ENCODE measurements around the gene SMARCC1.

Gene SMARCC1

DNA sequence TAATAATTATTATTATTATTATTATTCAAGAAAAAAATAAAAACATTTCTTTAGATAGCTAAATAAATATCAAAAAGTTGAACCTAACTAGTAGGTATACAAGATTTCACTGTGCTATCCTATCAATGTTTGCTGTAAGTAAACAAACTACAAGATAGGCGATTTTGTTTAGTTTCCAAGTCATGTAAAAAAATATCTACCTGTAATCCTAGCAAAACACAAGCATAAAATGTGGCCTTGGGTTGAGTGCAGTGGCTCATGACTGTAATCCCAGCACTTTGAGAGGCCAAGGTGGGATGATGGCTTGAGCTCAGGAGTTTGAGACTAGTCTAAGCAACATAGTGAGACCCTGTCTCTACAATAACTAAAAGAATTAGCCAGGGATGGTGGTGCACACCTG is 131.4 kb downstream of the SMARCC1 start:
- Histone ChIP-seq H3K4me1 (ENCODE audit: insufficient read depth, low read length) (no peaks in the 10 kb centered on the region), H3K9me3 (ENCODE audit: low read length) (no peaks in the 10 kb centered on the region), H3K27me3 (ENCODE audit: control insufficient read depth in 1 of 2, insufficient read depth in 2 of 2, low read length in 2 of 2) (no peaks in the 10 kb centered on the region), H3K9ac (ENCODE audit: low read length) (no peak overlapping the region), H3K4me3 (ENCODE audit: low read depth in 1 of 2, low read length in 2 of 2) (no peak overlapping the region), H3K36me3 (ENCODE audit: insufficient read depth, low read length) (peaks cover 9% of the 10 kb centered on the region), H3K27ac (ENCODE audit: low read depth, low read length) (no peak overlapping the region)

DNA sequence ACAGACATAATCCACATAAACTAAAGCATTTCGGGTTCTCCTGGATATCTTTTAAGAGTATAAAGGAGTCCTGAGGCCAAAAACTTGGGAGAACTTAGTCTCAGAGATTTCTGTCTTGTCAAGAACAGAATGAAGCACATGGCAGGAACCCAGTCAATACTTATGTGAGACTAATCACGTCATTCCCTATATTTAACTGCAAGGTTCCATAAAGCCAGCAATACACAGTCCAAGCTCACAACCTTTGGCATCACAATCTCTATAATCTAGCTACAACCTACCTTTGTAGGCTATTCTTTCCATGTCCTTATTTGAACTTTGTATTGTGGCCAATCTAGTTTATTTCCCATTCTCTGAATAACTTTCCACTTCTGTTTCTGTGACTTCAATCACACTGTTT is 134.1 kb downstream of the SMARCC1 start:
- Histone ChIP-seq H3K9ac (ENCODE audit: low read length) (no peak overlapping the region), H3K4me1 (ENCODE audit: insufficient read depth, low read length) (no peaks in the 10 kb centered on the region), H3K4me3 (ENCODE audit: low read depth in 1 of 2, low read length in 2 of 2) (no peak overlapping the region), H3K27me3 (ENCODE audit: control insufficient read depth in 1 of 2, insufficient read depth in 2 of 2, low read length in 2 of 2) (no peaks in the 10 kb centered on the region), H3K27ac (ENCODE audit: low read depth, low read length) (no peak overlapping the region), H3K36me3 (ENCODE audit: insufficient read depth, low read length) (peaks cover 9% of the 10 kb centered on the region), H3K9me3 (ENCODE audit: low read length) (no peaks in the 10 kb centered on the region)

DNA sequence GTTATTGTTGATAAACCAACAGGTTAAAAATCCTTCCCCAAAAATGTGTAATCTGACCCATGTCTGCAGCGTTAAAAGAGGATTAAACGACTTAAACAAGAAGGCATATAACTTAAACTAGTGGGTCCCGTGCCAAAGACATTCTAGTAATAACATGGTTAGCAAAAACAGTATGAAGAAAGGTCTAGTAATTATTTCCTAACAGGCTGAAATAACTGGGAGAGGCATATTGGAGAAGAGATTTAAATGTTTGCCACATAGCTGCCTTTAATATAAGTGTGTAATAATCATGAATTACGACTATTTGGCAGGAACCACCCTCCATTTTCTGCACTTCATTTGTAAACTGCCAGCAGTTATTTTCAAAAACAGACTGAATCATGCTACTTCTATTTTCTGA is 135.3 kb downstream of the SMARCC1 start:
- peaks cover 5% of the 10 kb centered on the region for H3K36me3 ChIP-seq (ENCODE audit: insufficient read depth, low read length)
- H3K4me3 ChIP-seq (ENCODE audit: low read depth in 1 of 2, low read length in 2 of 2): no peak overlapping the region

GRCh38 chr3:47645551-47645950 is 136.1 kb downstream of the SMARCC1 start:
- Histone ChIP-seq H3K4me3 (ENCODE audit: low read depth in 1 of 2, low read length in 2 of 2) (no peak overlapping the region), H3K9ac (ENCODE audit: low read length) (no peak overlapping the region), H3K36me3 (ENCODE audit: insufficient read depth, low read length) (peaks cover 5% of the 10 kb centered on the region), H3K27me3 (ENCODE audit: control insufficient read depth in 1 of 2, insufficient read depth in 2 of 2, low read length in 2 of 2) (no peaks in the 10 kb centered on the region), H3K9me3 (ENCODE audit: low read length) (no peaks in the 10 kb centered on the region), H3K4me1 (ENCODE audit: insufficient read depth, low read length) (no peaks in the 10 kb centered on the region), H3K27ac (ENCODE audit: low read depth, low read length) (no peak overlapping the region)

More for the DNA sequence above, 135.3 kb downstream of the SMARCC1 start:
- no peak overlapping the region for H3K27ac ChIP-seq (ENCODE audit: low read depth, low read length)
- no peak overlapping the region for H3K9ac ChIP-seq (ENCODE audit: low read length)
- no peaks in the 10 kb centered on the region for H3K9me3 ChIP-seq (ENCODE audit: low read length)
- H3K4me1 ChIP-seq (ENCODE audit: insufficient read depth, low read length): no peaks in the 10 kb centered on the region
- no peaks in the 10 kb centered on the region for H3K27me3 ChIP-seq (ENCODE audit: control insufficient read depth in 1 of 2, insufficient read depth in 2 of 2, low read length in 2 of 2)

- no peak overlapping the region for H3K4me3 ChIP-seq (ENCODE audit: low read depth in 1 of 2, low read length in 2 of 2)
- H3K4me1 ChIP-seq (ENCODE audit: insufficient read depth, low read length): no peaks in the 10 kb centered on the region
- no peaks in the 10 kb centered on the region for H3K9me3 ChIP-seq (ENCODE audit: low read length)
- no peak overlapping the region for H3K27ac ChIP-seq (ENCODE audit: low read depth, low read length)
- no peak overlapping the region for H3K9ac ChIP-seq (ENCODE audit: low read length)
- H3K36me3 ChIP-seq (ENCODE audit: insufficient read depth, low read length): no peaks in the 10 kb centered on the region
- no peaks in the 10 kb centered on the region for H3K27me3 ChIP-seq (ENCODE audit: control insufficient read depth in 1 of 2, insufficient read depth in 2 of 2, low read length in 2 of 2)
Measured at GRCh38 chr3:47643092-47643491, 138.6 kb downstream of the SMARCC1 start.

DNA sequence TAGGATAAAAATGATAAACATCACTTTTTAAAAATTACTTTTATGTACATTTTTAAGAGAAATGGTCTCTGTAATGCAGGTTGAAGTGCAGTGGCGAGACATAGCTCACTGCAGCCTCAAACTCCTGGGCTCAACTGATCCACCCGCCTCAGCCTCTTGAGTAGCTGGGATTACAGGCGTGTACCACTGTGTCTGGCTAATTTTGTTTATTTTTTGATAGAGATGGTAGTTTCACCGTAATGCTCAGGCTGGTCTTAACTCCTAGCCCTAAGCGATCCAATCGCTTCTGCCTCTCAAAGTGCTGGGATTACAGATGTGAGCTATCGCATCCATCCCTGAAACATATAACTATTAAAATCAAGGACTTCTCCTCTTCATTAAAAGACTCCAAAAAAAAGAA is 140.0 kb downstream of the SMARCC1 start:
- H3K4me3 ChIP-seq (ENCODE audit: low read depth in 1 of 2, low read length in 2 of 2): no peak overlapping the region
- H3K9me3 ChIP-seq (ENCODE audit: low read length): no peaks in the 10 kb centered on the region
- no peak overlapping the region for H3K9ac ChIP-seq (ENCODE audit: low read length)
- no peaks in the 10 kb centered on the region for H3K27me3 ChIP-seq (ENCODE audit: control insufficient read depth in 1 of 2, insufficient read depth in 2 of 2, low read length in 2 of 2)
- H3K4me1 ChIP-seq (ENCODE audit: insufficient read depth, low read length): no peaks in the 10 kb centered on the region
- no peaks in the 10 kb centered on the region for H3K36me3 ChIP-seq (ENCODE audit: insufficient read depth, low read length)
- no peak overlapping the region for H3K27ac ChIP-seq (ENCODE audit: low read depth, low read length)

DNA sequence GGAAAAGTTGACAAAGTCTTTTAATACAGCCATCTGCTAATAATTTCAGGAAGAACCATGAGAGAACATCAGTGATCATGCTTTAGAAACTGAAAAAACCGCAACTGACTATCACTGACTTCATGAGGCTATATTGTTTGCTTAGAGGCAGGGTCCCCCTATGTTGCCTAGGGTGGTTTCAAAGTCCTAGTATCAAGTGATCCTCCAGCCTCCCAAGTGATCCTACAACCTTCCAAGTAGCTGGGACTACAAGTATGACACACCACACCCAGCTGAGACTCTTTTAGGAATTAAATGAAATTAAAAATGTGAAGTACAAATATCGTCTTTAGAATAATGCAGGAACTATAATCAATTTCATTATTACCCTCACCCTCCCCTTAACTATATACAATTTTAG is 144.8 kb downstream of the SMARCC1 start:
- Histone ChIP-seq H3K4me1 (ENCODE audit: insufficient read depth, low read length) (no peaks in the 10 kb centered on the region), H3K9ac (ENCODE audit: low read length) (no peak overlapping the region), H3K36me3 (ENCODE audit: insufficient read depth, low read length) (peaks cover 20% of the 10 kb centered on the region), H3K4me3 (ENCODE audit: low read depth in 1 of 2, low read length in 2 of 2) (no peak overlapping the region), H3K27me3 (ENCODE audit: control insufficient read depth in 1 of 2, insufficient read depth in 2 of 2, low read length in 2 of 2) (no peaks in the 10 kb centered on the region), H3K27ac (ENCODE audit: low read depth, low read length) (no peak overlapping the region), H3K9me3 (ENCODE audit: low read length) (no peaks in the 10 kb centered on the region)

DNA sequence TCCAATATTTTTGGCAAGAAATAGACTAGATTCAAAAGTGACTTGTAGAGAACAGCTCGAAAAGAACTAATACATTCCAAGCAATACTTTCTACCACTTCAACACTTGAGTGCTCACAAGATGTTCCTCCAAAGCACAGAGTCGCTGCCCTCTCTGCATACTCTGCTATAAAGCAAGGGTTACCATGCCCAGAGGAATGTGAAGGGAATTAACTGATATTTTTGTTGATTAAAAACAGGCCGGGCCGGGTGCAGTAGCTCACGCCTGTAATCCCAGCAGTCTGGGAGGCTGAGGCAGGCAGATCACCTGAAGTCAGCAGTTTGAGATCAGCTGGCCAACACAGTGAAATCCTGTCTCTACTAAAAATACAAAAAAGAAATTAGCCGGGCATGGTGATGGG is 145.5 kb downstream of the SMARCC1 start:
- H3K27ac ChIP-seq (ENCODE audit: low read depth, low read length): no peak overlapping the region
- H3K9ac ChIP-seq (ENCODE audit: low read length): no peak overlapping the region

DNA sequence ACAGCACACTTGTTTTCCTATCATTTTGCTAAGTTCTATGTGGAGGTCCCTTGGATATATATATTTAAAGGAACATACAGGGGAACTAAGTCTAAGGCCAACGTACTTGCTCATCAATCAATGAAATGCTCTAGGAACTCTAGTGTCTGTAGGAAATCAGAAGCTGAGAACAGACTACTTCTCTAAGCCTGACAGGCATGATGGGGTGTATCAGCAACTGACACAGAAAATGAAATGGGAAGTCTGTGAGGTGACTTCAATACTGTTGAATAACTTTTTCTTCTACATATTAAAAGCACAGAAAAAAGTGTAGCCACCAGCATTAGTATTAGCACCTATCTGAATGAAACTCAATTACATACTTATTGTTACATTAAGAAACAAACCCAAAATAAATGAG is 146.2 kb downstream of the SMARCC1 start:
- Histone ChIP-seq H3K9ac (ENCODE audit: low read length) (no peak overlapping the region), H3K36me3 (ENCODE audit: insufficient read depth, low read length) (peaks cover 20% of the 10 kb centered on the region), H3K9me3 (ENCODE audit: low read length) (no peaks in the 10 kb centered on the region), H3K4me3 (ENCODE audit: low read depth in 1 of 2, low read length in 2 of 2) (no peak overlapping the region), H3K27ac (ENCODE audit: low read depth, low read length) (no peak overlapping the region), H3K4me1 (ENCODE audit: insufficient read depth, low read length) (no peaks in the 10 kb centered on the region), H3K27me3 (ENCODE audit: control insufficient read depth in 1 of 2, insufficient read depth in 2 of 2, low read length in 2 of 2) (no peaks in the 10 kb centered on the region)

More for the DNA sequence above, 145.5 kb downstream of the SMARCC1 start:
- H3K4me3 ChIP-seq (ENCODE audit: low read depth in 1 of 2, low read length in 2 of 2): no peak overlapping the region
- no peaks in the 10 kb centered on the region for H3K4me1 ChIP-seq (ENCODE audit: insufficient read depth, low read length)
- H3K9me3 ChIP-seq (ENCODE audit: low read length): no peaks in the 10 kb centered on the region
- no peaks in the 10 kb centered on the region for H3K27me3 ChIP-seq (ENCODE audit: control insufficient read depth in 1 of 2, insufficient read depth in 2 of 2, low read length in 2 of 2)
- H3K36me3 ChIP-seq (ENCODE audit: insufficient read depth, low read length): peaks cover 20% of the 10 kb centered on the region

GRCh38 chr3:47634996-47635395 is 146.7 kb downstream of the SMARCC1 start:
- Histone ChIP-seq H3K9me3 (ENCODE audit: low read length) (no peaks in the 10 kb centered on the region), H3K9ac (ENCODE audit: low read length) (no peak overlapping the region), H3K27me3 (ENCODE audit: control insufficient read depth in 1 of 2, insufficient read depth in 2 of 2, low read length in 2 of 2) (no peaks in the 10 kb centered on the region), H3K4me3 (ENCODE audit: low read depth in 1 of 2, low read length in 2 of 2) (no peak overlapping the region), H3K36me3 (ENCODE audit: insufficient read depth, low read length) (peaks cover 20% of the 10 kb centered on the region), H3K27ac (ENCODE audit: low read depth, low read length) (no peak overlapping the region), H3K4me1 (ENCODE audit: insufficient read depth, low read length) (no peaks in the 10 kb centered on the region)

- H3K27ac ChIP-seq (ENCODE audit: low read depth, low read length): no peak overlapping the region
- H3K36me3 ChIP-seq (ENCODE audit: insufficient read depth, low read length): peaks cover 34% of the 10 kb centered on the region
Measured at GRCh38 chr3:47630810-47631209, 150.9 kb downstream of the SMARCC1 start.

GRCh38 chr3:47629770-47630169 is 151.9 kb downstream of the SMARCC1 start:
- peaks cover 24% of the 10 kb centered on the region for H3K36me3 ChIP-seq (ENCODE audit: insufficient read depth, low read length)

More at GRCh38 chr3:47630810-47631209, 150.9 kb downstream of the SMARCC1 start:
- H3K4me3 ChIP-seq (ENCODE audit: low read depth in 1 of 2, low read length in 2 of 2): no peak overlapping the region
- no peaks in the 10 kb centered on the region for H3K27me3 ChIP-seq (ENCODE audit: control insufficient read depth in 1 of 2, insufficient read depth in 2 of 2, low read length in 2 of 2)
- no peaks in the 10 kb centered on the region for H3K4me1 ChIP-seq (ENCODE audit: insufficient read depth, low read length)
- H3K9ac ChIP-seq (ENCODE audit: low read length): no peak overlapping the region
- no peaks in the 10 kb centered on the region for H3K9me3 ChIP-seq (ENCODE audit: low read length)

More at GRCh38 chr3:47629770-47630169, 151.9 kb downstream of the SMARCC1 start:
- no peaks in the 10 kb centered on the region for H3K9me3 ChIP-seq (ENCODE audit: low read length)
- no peak overlapping the region for H3K4me3 ChIP-seq (ENCODE audit: low read depth in 1 of 2, low read length in 2 of 2)
- no peak overlapping the region for H3K27ac ChIP-seq (ENCODE audit: low read depth, low read length)
- H3K4me1 ChIP-seq (ENCODE audit: insufficient read depth, low read length): no peaks in the 10 kb centered on the region
- no peak overlapping the region for H3K9ac ChIP-seq (ENCODE audit: low read length)
- H3K27me3 ChIP-seq (ENCODE audit: control insufficient read depth in 1 of 2, insufficient read depth in 2 of 2, low read length in 2 of 2): no peaks in the 10 kb centered on the region

All from muscle layer of colon (tissue), 2 donors.